Epithelial cell of proximal tubule (primary cell): Measurements from ENCODE around the gene RPL23. TPM values are rescaled to one million over a fixed set of nuclear protein-coding genes. Genes with fewer than 3 reads are reported as not detected.

Experiments
- DNase-seq: peaks from one replicate; pipeline ENCODE4 v3.0.0-alpha.2; 2011; ENCODE audit warnings: low read depth
- H3K4me3 ChIP-seq: 2 replicates; pipeline ENCODE4 v1.5.1; 2011; ENCODE audit warnings: low read depth, mild to moderate bottlenecking, low read length
- total RNA-seq: library from RNA; depleted of rRNA; stranded (reverse); fragments of >200 nt; gene quantifications from 2 replicates; pipeline ENCODE4 v1.2.3, GENCODE V29; 2015
- TF ChIP-seq, protein P1 (sequence below): conservative IDR thresholded peaks from 2 replicates; pipeline ENCODE4 v1.5.1; 2012; ENCODE audit warnings: low read depth, mild to moderate bottlenecking, low read length

The RPL23 gene
- total RNA-seq, 1 donor from 2014 or later = 1,718 TPM

DNA sequence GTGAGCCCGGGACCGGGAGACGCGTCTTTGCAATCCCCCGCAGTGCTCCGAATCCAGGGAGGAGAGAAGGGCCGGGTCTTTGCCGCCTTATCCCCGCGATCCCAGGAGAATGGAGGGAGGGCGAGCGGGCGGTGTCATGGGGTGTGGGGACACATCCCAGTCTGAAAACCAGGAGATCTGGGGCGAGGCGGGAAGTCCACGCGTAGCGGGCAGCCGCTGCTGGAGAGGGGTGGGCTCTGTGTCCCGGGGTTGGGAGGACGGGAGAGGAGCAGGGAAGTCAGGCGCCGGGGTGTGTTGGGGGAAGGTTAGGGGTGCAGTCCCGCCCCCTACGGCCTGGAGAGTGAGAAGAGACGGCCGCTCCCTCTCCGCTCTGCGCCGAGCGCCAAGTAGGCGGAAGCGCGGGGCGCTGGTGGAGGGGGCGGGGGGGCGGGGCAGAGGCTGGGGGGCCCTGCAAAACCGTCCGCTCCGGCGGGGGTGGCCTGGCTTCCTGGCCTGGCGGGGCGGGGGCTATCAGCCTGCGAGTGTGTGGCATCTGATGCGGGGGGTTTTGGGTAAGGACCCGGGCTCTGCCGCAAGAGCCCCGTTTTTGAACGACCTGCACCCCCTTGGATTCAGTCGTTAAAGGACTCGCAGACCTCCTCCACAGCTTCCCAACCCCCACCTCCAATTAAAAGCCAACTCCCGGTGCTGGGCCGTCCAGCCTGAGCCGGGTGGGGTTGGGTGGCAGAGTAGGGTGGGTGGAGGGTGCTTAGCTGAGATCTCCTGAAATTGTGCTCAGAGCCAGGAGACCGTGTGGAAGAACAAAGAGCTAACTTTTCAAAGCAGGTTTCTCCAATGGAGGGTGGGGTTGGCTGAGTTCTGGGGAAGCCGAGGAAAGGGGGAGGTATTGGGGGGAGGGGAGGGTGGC, 17.0 kb upstream of the RPL23 start:
- peak overlapping the region; percentile 90 for H3K4me3 ChIP-seq
- DNase-seq = no peak
- TF ChIP-seq, protein P1, sequence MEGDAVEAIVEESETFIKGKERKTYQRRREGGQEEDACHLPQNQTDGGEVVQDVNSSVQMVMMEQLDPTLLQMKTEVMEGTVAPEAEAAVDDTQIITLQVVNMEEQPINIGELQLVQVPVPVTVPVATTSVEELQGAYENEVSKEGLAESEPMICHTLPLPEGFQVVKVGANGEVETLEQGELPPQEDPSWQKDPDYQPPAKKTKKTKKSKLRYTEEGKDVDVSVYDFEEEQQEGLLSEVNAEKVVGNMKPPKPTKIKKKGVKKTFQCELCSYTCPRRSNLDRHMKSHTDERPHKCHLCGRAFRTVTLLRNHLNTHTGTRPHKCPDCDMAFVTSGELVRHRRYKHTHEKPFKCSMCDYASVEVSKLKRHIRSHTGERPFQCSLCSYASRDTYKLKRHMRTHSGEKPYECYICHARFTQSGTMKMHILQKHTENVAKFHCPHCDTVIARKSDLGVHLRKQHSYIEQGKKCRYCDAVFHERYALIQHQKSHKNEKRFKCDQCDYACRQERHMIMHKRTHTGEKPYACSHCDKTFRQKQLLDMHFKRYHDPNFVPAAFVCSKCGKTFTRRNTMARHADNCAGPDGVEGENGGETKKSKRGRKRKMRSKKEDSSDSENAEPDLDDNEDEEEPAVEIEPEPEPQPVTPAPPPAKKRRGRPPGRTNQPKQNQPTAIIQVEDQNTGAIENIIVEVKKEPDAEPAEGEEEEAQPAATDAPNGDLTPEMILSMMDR = no peak

DNA sequence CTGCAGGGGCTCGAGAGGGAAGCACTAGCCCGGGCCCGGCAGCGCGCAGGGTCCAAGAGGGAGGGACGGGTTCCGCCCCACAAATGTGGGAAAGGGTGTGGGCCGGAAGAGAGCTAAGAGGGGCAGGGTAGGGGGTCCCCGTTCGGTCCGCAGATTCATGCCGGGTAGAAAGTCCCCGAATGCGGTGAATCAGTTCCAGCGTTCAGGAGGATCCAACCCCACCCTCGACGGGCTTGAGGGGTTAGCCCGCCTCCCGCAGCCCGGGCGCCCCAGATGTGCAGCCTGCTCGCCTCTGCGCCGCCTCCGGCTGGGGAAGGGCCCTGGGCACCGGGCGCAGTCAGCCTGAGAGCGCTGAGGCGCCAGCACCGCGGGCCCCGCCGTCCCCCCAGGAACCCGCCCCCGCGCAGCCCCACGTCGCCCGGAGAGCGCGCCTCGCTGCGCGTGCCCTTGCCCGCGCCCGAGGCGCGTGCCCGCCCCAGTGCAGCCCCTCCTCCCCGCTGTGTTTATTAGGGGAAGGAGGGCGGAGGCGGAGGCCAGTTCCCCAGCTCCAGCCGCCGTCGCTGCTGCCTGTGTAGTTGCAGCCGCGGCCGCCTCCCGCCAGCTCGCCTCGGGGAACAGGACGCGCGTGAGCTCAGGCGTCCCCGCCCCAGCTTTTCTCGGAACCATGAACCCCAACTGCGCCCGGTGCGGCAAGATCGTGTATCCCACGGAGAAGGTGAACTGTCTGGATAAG, 16.2 kb upstream of the RPL23 start, which contains the start of gene LASP1:
LASP1 (plus strand) TSS at position 533 of the 733 bp plus-strand sequence; CDS start at position 665, 132 bp downstream.
- TF ChIP-seq, protein P1 = no peak
- H3K4me3 ChIP-seq = peak within 1 kb of the TSS; percentile 90
- no peak for DNase-seq

DNA sequence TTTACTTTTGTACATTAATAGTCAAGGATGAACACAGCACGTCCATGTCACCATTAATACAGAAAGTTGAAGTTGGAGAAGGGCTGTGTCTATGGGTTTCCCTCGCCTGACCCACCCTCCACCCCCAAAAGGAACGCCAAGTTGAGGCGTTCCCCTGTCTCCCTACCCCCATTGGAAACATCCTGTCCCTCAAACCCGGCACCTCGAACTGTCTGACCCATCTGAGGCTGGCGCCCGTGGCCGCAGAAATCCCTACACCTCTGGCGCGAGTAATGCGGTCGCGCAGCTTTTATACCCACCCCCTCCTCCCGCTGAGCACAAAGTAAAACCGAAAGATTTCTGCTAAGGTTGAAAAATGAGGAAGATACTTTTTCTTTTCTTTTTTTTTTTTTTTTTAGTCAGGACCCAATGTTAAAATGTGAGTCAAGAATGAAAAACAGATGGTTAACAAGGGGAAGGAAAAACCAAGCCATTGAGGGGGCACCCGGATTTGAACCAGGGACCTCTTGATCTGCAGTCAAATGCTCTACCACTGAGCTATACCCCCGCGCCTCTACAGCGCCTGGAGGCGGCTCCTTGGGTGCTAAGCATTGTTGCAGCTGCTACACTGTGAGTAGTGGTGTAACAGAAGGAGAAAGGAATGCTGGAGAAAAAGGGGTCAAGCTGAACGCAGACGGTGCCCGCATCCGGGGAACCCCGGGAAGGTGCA, 15.4 kb upstream of the RPL23 start:
- DNase-seq = peak; percentile 72
- TF ChIP-seq, protein P1 = peak; percentile 42
- peak overlapping the region; percentile 90 for H3K4me3 ChIP-seq

DNA sequence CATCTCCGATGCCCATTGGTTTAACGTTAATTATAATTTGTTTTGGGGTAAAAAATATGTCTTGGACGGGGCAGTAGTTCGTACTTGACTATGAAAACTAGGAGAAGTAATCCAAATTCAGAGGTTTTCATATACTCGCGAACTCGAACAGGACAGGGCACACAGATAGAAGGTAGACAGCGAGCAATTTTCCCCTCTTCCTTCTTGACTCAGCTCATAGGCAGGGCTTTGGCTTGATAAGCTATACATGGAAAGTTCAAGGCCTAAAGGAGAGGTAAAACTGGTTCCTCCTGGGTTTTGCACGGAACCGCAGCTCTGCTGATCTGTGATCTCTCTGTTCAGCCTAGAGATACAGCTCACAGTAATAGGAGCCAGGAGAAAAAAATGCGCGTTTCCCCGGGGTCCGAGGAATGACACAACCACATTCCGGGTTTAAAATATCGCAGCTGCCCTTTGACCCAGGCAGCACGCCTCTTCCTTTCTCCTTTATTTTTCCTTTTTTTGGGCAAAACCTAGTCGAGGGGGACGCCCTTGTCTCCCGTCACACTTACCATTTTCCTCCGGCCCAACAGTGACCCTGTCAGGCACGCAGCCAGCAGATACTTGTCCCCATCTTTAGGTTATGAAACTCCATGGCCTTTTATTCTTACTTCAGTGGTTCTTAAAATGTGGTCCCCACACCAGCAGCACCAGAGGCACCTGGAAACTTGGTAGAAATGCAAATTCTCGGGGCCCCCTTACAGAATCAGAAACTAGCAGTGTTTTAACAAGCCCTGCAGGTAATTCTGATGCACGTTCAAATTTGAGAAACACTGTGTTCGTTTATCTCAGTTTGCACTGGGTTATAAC, 14.7 kb upstream of the RPL23 start:
- TF ChIP-seq, protein P1 = no peak
- H3K4me3 ChIP-seq = peak overlapping the region; percentile 90
- no peak for DNase-seq

DNA sequence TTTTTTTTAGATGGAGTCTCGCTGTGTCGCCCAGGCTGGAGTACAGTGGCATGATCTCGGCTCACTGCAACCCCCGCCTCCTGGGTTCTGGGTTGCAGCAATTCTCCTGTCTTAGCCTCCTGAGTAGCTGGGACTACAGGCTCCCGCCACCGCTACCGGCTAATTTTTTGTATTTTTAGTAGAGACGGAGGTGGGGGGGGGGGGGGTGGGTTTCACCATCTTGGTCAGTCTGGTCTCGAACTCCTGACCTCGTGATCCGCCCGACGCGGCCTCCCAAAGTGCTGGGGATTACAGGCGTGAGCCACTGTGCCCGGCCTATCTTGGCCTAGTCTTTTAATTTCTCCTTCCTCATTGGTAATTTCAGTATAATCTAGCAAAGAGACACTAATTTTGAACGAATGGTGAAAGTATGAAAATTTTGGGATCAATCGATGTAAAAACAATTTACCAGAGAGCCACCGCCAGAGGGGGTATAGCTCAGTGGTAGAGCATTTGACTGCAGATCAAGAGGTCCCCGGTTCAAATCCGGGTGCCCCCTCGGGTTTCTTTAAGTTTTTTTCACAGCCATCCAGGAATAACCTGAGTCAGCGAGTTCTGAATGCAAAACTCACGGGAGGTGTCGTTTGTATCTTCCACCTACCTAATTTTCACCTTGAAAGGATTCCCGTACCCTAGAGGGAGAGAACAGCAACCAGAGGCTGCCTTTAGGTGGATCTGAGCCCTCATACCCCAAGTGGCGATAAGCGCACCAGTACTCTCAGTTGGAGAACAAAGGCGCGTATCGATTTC, 13.9 kb upstream of the RPL23 start:
- TF ChIP-seq, protein P1 = peak; percentile 25
- H3K4me3 ChIP-seq = peak overlapping the region; percentile 90
- DNase-seq = no peak
